Lung (tissue), 12 donors: Measurements from ENCODE around the gene B4GALT4. TPM values are rescaled to one million over a fixed set of nuclear protein-coding genes. Genes with fewer than 3 reads are reported as not detected.
A peak's percentile ranks its signal among the peaks of the same experiment; 100 is the strongest.

Experiments used
- ATAC-seq: fragments of 200-7000 bp; cut with Tn5 transposase; one replicate; pipeline ENCODE4 v1.9.1; 2020; ENCODE audit warnings: moderate number of reproducible peaks; ENCODE audit not compliant: insufficient read depth, low FRiP score
- DNase-seq, 3 donors: peaks; one replicate each; pipeline ENCODE4 v3.0.0-alpha.2; 2013 to 2017
- H3K27ac ChIP-seq, 2 donors: one replicate each; pipeline ENCODE4 v1.5.1; 2013; ENCODE audit warnings: mild to moderate bottlenecking in 2 of 2, moderate library complexity in 2 of 2, control low read depth in 1 of 2, inconsistent platforms in 1 of 2, low read depth in 1 of 2, low read length in 1 of 2
- H3K27me3 ChIP-seq, 3 donors: one replicate each; pipeline ENCODE4 v1.5.1; 2013; ENCODE audit warnings: low read length in 2 of 3; ENCODE audit not compliant: control insufficient read depth in 3 of 3, insufficient read depth in 3 of 3
- H3K36me3 ChIP-seq, 4 donors: one replicate each; pipeline ENCODE4 v1.5.1; 2013; ENCODE audit warnings: low read length in 4 of 4, mild to moderate bottlenecking in 1 of 4, moderate library complexity in 1 of 4; ENCODE audit not compliant: control insufficient read depth in 4 of 4, insufficient read depth in 4 of 4
- H3K4me1 ChIP-seq, 5 donors: one replicate each; pipeline ENCODE4 v1.5.1; 2013; ENCODE audit warnings: low read length in 5 of 5, mild to moderate bottlenecking in 2 of 5, moderate library complexity in 1 of 5; ENCODE audit not compliant: control insufficient read depth in 5 of 5, insufficient read depth in 5 of 5
- H3K4me3 ChIP-seq: one replicate; pipeline ENCODE4 v1.5.1; 2013; ENCODE audit warnings: mild to moderate bottlenecking, control low read depth, moderate library complexity
- H3K9ac ChIP-seq, 2 donors: one replicate each; pipeline ENCODE4 v1.5.1; 2013; ENCODE audit warnings: low read length in 2 of 2, control low read depth in 1 of 2; ENCODE audit not compliant: insufficient read depth in 1 of 2
- H3K9me3 ChIP-seq, 4 donors: one replicate each; pipeline ENCODE4 v1.5.1; 2013; ENCODE audit warnings: low read length in 3 of 4, mild to moderate bottlenecking in 1 of 4, moderate library complexity in 1 of 4; ENCODE audit not compliant: control insufficient read depth in 4 of 4, insufficient read depth in 3 of 4
- CTCF ChIP-seq: IDR thresholded peaks from 2 replicates; pipeline ENCODE4 v1.5.1; 2012; ENCODE audit warnings: mild to moderate bottlenecking; ENCODE audit errors: control extremely low read depth, extremely low read depth
- whole genome bisulfite sequencing, 2 donors: extraction: QIAGEN DNeasy Blood & Tissue Kit; methylation state at CpG; one replicate each; pipeline ENCODE4 v1.1.7; 2013; 5-methylcytosine and 5-hydroxymethylcytosine counted together
- polyA plus RNA-seq, 2 donors: library from polyadenylated mRNA; stranded (reverse); fragments of 200-250 nt; gene quantifications; one replicate each; pipeline ENCODE4 v1.2.1, GENCODE V29; 2013
- total RNA-seq, 2 donors: library from RNA; depleted of rRNA in 1 of 2; stranded (reverse); fragments of >200 nt in 1 of 2; gene quantifications; one replicate each; pipeline ENCODE4 v1.2.1, GENCODE V29; 2014 to 2021
- donor health status: control.
- donor health status: control.
- donor health status: Bipolar disorder and iron deficiency.
- donor health status: healthy.
- donor health status: DM: yes; HTN: yes; CAD: no.

B4GALT4 gene
- total and polyA plus RNA-seq, 4 donors: 7.5 to 23.2 (median 15.8) TPM

- Histone ChIP-seq H3K9ac (no peak overlapping the region), H3K27me3 (no peaks in the 10 kb centered on the region), H3K36me3 (peaks cover 0 to 13% (median 10%) of the 10 kb centered on the region in 4 donors), H3K4me3 (no peak overlapping the region), H3K4me1 (peaks cover 0 to 9% (median 4%) of the 10 kb centered on the region in 5 donors), H3K27ac (no peak overlapping the region), H3K9me3 (no peaks in the 10 kb centered on the region)
- TF ChIP-seq CTCF: no peak
- WGBS, 2 donors: 89 to 90% methylated on average over 3 of the region's 3 CpGs
- ATAC-seq: no peak
- DNase-seq: no peak
These were observed 33.2 kb downstream of the B4GALT4 start for GRCh38 chr3:119207512-119207875.

GRCh38 chr3:119206611-119207511, 33.8 kb downstream of the B4GALT4 start:
- peak in 1 of 3 donors; percentile 27 for DNase-seq
- Histone ChIP-seq H3K27me3 (no peaks in the 10 kb centered on the region), H3K27ac (no peak overlapping the region), H3K4me3 (no peak overlapping the region), H3K36me3 (peaks cover 0 to 12% (median 3%) of the 10 kb centered on the region in 4 donors), H3K9ac (no peak overlapping the region), H3K9me3 (no peaks in the 10 kb centered on the region), H3K4me1 (peaks cover 0 to 9% (median 4%) of the 10 kb centered on the region in 5 donors)
- no peak for ATAC-seq
- WGBS, 2 donors: 49 to 63% methylated on average over 4 of the region's 4 CpGs
- TF ChIP-seq CTCF: no peak

- no peak overlapping the region for H3K9ac ChIP-seq
- no peak for TF ChIP-seq CTCF
- peaks cover 0 to 9% (median 4%) of the 10 kb centered on the region in 5 donors for H3K4me1 ChIP-seq
- H3K27ac ChIP-seq: no peak overlapping the region
- H3K4me3 ChIP-seq: no peak overlapping the region
- H3K36me3 ChIP-seq: peaks cover 0 to 4% (median 2%) of the 10 kb centered on the region in 4 donors
- H3K9me3 ChIP-seq: no peaks in the 10 kb centered on the region
- H3K27me3 ChIP-seq: no peaks in the 10 kb centered on the region
- DNase-seq: no peak
- no peak for ATAC-seq
- 83 to 93% methylated on average over 5 of the region's 5 CpGs for WGBS, 2 donors
These were observed 35.0 kb downstream of the B4GALT4 start for GRCh38 chr3:119205685-119206084.
